Measurements from ENCODE around the gene LPP. TPM values are rescaled to one million over a fixed set of nuclear protein-coding genes. Genes with fewer than 3 reads are reported as not detected.

Gene LPP
- total RNA-seq, 1 donor from 2014 or later: 97.4 TPM

- no peak for DNase-seq
- no peaks in the 10 kb centered on the region for H3K9me3 ChIP-seq (replicated peaks)
- TF ChIP-seq, protein P1, sequence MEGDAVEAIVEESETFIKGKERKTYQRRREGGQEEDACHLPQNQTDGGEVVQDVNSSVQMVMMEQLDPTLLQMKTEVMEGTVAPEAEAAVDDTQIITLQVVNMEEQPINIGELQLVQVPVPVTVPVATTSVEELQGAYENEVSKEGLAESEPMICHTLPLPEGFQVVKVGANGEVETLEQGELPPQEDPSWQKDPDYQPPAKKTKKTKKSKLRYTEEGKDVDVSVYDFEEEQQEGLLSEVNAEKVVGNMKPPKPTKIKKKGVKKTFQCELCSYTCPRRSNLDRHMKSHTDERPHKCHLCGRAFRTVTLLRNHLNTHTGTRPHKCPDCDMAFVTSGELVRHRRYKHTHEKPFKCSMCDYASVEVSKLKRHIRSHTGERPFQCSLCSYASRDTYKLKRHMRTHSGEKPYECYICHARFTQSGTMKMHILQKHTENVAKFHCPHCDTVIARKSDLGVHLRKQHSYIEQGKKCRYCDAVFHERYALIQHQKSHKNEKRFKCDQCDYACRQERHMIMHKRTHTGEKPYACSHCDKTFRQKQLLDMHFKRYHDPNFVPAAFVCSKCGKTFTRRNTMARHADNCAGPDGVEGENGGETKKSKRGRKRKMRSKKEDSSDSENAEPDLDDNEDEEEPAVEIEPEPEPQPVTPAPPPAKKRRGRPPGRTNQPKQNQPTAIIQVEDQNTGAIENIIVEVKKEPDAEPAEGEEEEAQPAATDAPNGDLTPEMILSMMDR (IDR thresholded peaks at IDR 0.05; ENCODE audit: borderline replicate concordance): no peak
- H3K4me1 ChIP-seq: peaks cover 15% of the 10 kb centered on the region
- no peak overlapping the region for H3K27ac ChIP-seq (replicated peaks)
- peaks cover 16% of the 10 kb centered on the region for H3K36me3 ChIP-seq
- H3K4me3 ChIP-seq: no peak overlapping the region
- H3K27me3 ChIP-seq (ENCODE audit: low read depth): no peaks in the 10 kb centered on the region
- intact Hi-C loops (cut with micrococcal nuclease): no loop called here
Observed at GRCh38 chr3:188488801-188489200, 334.8 kb downstream of the LPP start.

DNA sequence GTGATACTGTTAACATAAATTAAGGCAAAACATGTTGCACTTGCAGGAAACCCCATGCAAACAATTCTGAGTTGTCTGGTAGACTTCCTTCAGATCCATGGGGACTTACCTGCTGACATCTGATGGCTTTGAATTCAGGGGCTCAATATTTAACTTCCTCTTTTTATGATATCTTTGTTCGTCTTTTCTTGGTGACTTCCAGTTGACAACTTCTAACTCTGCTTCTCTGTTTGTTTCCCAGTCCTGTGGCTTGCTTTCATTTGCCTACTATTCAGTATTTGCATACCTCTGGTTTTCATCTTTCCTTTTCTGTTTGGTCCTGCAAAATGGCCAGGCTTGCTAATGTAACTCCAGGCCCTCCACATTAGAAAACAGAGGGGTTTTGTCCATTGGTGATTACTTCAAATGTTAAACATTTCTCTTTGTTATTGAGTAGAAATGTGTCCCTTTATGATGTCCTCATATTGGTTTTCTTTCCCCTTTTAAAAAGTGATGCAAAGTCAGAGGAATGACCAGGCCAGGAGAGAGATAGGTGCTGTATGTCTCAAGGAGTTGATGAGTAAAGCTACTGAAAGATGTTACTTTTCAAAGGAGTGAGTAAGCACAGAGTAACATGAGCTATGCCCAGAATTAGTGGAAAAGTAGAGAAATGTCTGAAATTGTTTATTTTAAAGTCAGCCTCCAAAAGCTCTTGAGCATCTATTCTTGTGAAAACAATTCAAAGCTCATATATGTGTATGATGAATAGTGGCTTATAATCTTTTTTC is 335.9 kb downstream of the LPP start:
- H3K4me1 ChIP-seq: peaks cover 24% of the 10 kb centered on the region
- H3K36me3 ChIP-seq: peaks cover 9% of the 10 kb centered on the region
- TF ChIP-seq, protein P1 (IDR thresholded peaks at IDR 0.05; ENCODE audit: borderline replicate concordance): no peak
- no peaks in the 10 kb centered on the region for H3K9me3 ChIP-seq (replicated peaks)
- intact Hi-C loops (cut with micrococcal nuclease): no loop called here
- no peak overlapping the region for H3K4me3 ChIP-seq
- no peak overlapping the region for H3K27ac ChIP-seq (replicated peaks)
- no peaks in the 10 kb centered on the region for H3K27me3 ChIP-seq (ENCODE audit: low read depth)
- no peak for DNase-seq

GRCh38 chr3:188490416-188490815 is 336.5 kb downstream of the LPP start:
- H3K4me3 ChIP-seq: no peak overlapping the region
- TF ChIP-seq, protein P1 (IDR thresholded peaks at IDR 0.05; ENCODE audit: borderline replicate concordance): no peak
- H3K4me1 ChIP-seq: peaks cover 24% of the 10 kb centered on the region
- H3K9me3 ChIP-seq (replicated peaks): no peaks in the 10 kb centered on the region
- no peaks in the 10 kb centered on the region for H3K27me3 ChIP-seq (ENCODE audit: low read depth)
- DNase-seq: no peak
- peaks cover 3% of the 10 kb centered on the region for H3K36me3 ChIP-seq
- intact Hi-C loops (cut with micrococcal nuclease): no loop called here
- H3K27ac ChIP-seq (replicated peaks): no peak overlapping the region

GRCh38 chr3:188491276-188491687 is 337.3 kb downstream of the LPP start:
- TF ChIP-seq, protein P1 (IDR thresholded peaks at IDR 0.05; ENCODE audit: borderline replicate concordance): no peak
- Histone ChIP-seq H3K36me3 (peaks cover 3% of the 10 kb centered on the region), H3K4me1 (peaks cover 24% of the 10 kb centered on the region), H3K27ac (replicated peaks) (peak overlapping the region; percentile 52), H3K27me3 (ENCODE audit: low read depth) (no peaks in the 10 kb centered on the region), H3K9me3 (replicated peaks) (no peaks in the 10 kb centered on the region), H3K4me3 (no peak overlapping the region)
- intact Hi-C loops (cut with micrococcal nuclease): no loop called here
- DNase-seq: no peak

- Histone ChIP-seq H3K27me3 (ENCODE audit: low read depth) (no peaks in the 10 kb centered on the region), H3K9me3 (replicated peaks) (no peaks in the 10 kb centered on the region), H3K27ac (replicated peaks) (no peak overlapping the region), H3K4me3 (no peak overlapping the region), H3K36me3 (no peaks in the 10 kb centered on the region), H3K4me1 (peaks cover 16% of the 10 kb centered on the region)
- no peak for DNase-seq
- intact Hi-C loops (cut with micrococcal nuclease): no loop called here
- TF ChIP-seq, protein P1 (IDR thresholded peaks at IDR 0.05; ENCODE audit: borderline replicate concordance): no peak
Observed at GRCh38 chr3:188496390-188496789, 342.4 kb downstream of the LPP start.
